GM19397 (cell line): Measurements from ENCODE around the gene PLEKHA1.

Experiments
- ATAC-seq: cut with Tn5 transposase; IDR thresholded peaks from one replicate; pipeline ENCODE4 v1.9.1; 2021; ENCODE audit warnings: mild to moderate bottlenecking, moderate library complexity; ENCODE audit not compliant: unreplicated experiment

PLEKHA1 gene

DNA sequence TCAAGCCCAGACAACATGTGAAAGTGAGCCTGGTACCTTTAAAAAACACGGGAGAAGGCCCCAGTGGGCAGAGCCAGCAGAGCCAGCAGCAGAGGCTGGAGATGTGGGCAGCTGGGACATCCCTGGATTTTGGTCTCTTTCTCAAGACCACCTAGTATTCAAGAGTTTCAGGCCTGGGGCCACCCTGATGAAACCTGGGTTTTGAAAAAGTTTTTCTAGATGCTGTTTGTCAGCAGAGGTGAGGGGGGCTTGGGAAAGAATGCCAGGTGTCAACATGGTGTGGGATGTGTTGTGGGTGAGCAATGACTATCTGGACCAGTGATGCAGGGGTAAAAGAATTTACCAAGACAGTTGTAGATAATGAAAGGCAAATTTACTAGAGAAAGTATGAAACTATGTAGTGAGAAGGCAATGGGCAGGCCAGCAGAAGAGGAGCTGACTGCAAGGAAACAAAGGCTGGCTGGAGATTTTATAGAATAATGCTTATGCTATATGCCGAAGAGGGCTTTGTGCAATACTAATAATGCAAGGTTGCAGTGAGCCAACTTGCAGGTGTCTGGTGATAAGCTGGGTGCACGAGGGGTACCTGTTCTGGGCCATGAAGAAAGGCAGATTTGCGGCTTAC lies 28.1 kb upstream of the PLEKHA1 start:
- ATAC-seq: no peak

DNA sequence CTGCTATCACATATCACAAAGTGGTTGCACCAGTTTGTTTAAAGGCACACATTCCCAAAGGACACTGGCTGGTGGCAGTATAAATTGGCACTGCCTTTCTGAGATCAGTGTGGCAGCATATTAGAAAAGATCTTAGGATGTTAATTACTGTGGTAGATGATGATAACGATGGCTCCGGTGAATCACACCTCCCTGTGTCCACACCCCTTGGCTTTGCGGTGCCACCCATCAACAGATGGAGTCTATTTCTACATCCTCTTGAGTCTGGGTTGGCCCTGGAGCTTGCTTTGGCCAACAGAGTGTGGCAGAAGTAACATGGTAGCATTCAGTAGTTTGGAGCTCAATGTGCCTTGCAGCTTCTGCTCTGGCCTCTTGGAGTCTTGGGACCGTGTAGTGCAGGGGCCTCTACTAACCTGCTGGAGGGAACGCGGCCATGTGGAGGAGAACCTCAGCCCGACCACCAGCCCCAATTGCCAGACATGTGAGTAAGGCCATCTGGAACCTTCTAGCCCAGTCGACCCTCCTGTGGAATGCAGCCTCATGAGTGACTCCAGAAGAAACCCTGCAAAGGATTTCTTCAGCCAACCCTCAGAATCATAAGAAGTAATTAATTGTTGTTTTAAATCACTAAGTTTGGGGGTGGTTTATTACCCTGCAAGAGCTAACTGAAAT lies 27.2 kb upstream of the PLEKHA1 start:
- ATAC-seq: no peak

DNA sequence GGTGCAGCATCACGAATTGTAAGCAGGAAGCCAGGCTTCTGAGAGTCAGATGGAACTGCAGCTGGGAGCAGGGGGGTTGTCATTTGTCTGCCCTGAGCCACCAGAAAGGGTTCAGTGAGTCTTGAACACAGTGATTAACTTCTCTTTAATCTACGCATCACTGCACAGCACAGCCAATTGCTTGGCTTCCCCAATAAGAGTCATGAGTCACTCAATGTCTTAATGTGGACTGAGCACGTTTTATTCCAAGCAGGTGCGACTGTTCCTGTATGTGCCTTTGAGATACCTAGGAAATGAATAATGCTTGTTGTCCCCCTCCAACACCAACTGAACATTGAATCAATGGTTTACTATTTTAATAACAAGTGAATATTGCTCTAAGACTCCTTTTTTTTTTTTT lies 26.0 kb upstream of the PLEKHA1 start:
- no peak for ATAC-seq

DNA sequence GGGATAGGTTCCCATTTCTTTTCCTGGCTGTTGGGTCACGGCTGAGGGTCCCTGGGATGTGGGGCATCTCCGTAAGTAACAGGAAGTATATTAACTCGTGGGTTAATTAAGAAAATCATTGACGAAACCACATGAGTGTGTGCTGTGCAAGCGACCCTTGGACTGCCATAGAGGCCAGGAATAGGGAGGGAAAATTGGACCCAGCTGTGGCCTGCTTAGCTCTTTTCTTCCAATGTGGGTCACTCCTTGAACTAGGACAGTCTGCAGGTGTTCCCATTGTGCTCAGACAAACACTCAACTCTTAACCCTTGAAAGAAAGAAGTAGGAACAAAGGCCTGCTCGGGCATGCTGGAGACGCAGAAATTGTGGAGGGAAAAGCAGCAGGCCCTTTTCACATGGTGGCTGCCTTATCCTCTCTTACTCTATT lies 25.6 kb upstream of the PLEKHA1 start:
- no peak for ATAC-seq

DNA sequence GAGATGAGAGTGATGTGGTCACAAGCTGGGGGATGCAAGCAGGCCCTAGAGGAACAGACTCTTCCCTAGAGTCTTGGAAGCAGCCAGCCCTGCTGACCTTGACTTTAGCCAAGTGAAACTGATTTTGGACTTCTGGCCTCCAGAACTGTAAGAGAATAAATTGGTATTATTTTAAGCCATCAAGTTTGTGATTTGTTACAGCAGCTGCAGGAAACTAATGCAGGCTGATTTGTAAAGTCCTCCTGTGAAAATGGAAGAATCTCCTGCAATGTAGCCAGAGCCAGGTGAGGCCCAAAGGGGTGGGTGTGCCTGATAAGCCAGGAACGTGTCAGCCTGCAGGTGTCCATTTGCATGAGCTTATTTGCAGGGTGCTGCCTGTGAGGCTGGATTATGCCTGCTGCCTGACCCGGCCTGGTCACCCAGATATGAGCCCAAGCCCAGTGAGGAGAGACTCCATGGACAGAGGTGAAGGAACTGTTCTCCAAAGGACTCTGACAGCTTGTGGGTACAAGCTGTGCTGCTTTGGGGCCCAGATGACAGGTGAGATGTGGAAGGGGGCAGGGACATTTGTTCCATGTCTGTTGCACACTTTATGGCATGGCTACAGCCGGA lies 24.6 kb upstream of the PLEKHA1 start:
- no peak for ATAC-seq

DNA sequence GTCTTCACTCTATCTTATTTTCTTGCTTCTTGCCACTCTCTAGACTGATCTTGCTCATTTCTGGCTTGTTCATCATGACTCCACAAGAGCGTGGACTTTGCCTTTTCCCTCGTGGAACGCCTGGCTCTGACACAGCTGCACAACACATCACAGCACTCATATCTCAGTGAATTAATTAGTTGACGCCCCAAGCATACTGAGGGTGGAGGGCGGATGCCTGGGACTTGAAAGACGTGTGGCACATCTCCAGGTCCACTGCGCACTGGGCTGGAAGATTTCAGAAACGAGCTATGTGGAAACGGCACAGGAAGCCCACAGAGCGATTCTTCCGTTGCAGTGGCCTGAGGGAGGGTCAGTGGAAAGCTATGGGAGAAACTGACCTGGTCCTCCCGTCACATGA lies 23.6 kb upstream of the PLEKHA1 start:
- ATAC-seq: no peak

DNA sequence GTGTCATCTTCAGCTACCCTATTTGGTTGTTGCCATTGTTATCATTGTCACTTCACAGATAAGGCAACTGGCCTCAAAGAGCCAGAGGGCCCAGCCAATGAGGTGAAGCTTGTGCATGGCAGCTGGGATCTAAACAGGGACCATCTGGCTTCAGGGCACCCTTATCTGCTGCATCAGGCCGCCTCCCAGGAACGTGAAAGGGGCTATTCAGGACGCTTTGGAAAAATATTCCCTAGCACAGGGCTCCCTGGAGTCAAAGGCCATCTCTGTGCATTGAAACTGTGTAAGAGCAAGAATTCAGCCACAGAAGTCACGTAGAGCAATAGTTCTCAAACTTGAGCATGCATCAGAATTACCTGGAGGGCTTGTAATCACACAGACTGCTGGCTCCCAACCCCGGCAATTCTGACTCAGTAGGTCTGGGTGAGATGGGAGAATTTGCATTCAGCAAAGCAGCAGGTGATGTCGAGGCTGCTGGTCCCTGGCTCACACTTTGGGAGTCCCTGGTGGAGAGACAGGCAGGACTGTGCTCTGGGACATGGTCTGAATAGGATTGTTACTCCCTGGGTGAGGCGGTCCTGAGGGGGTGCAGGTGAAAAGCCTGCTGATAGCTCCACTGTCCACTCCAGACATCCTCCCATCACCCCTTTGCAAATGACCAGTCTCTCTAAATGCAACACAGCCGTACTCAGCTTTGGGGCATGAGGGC lies 21.5 kb upstream of the PLEKHA1 start:
- ATAC-seq: no peak

DNA sequence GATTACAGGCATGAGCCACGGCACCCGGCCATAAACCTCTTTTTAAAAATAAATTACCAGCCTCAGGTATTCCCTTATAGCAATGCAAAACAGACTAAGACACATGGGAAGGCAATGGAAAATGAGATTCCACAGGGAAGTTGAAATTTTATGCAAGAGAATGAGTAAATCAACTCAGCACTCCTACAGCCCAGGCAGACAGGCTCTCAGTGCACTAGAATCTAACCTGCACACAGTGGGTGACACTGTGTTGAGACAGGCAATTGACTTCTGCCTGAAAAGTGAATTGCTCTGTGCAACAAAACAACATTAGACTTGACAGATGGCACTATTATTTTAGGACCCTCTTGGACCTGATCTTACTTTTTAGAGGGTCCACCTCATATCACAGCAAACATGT lies 20.1 kb upstream of the PLEKHA1 start:
- no peak for ATAC-seq

DNA sequence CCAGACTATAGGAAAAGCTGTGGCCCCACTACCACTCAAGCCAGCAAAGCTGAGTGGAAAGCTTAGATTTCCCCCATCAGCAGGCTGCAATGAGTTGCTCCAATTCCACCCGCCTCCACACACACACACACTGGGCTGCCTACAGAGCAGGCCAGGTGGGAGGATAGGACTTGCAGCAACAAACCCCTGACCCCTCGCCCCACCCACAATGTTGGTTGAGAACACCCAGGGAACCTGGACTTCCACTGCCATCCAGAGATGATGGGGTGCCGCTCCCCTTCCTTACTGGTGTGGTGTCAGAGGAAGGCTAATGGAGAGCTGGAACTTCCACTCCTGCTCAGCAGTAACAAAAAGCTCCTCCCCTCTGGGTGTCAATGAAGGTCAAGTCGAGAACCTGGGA lies 16.8 kb upstream of the PLEKHA1 start:
- no peak for ATAC-seq

DNA sequence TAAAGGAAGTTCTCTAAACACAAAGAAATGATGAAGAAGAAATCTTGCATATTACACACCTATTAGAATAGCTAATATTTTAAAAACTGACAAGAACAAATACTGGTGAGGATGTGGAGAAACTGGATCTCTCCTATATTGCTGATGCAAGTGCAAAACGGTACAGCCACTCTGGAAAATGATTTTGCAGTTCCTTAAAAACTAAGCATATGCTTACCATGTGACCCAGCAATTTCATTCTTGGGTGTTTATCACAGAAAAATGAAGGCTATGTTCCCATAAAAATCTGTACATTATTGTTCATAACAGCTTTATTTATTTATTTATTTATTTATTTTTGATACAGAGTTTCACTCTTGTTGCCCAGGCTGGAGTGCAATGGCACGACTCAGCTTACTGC lies 14.9 kb upstream of the PLEKHA1 start:
- no peak for ATAC-seq

DNA sequence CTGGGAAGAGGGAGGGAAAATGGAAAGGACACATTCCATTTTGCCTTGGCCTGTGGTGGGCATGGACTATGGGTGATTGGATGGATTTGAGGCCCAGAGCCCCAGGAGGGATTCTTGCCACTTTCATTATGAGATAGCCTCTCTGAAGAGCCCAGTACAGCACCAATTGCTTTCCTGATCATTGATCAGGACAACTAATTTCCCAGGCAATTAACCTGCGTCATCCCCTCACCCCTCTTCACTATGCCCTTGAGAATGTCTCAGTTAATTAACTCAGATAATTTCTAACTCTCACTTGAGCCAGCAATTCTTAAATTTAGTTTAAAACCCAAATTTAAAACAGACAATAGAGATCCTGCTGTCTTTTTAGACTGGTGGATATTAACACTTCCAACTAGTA lies 13.5 kb upstream of the PLEKHA1 start:
- ATAC-seq: no peak

DNA sequence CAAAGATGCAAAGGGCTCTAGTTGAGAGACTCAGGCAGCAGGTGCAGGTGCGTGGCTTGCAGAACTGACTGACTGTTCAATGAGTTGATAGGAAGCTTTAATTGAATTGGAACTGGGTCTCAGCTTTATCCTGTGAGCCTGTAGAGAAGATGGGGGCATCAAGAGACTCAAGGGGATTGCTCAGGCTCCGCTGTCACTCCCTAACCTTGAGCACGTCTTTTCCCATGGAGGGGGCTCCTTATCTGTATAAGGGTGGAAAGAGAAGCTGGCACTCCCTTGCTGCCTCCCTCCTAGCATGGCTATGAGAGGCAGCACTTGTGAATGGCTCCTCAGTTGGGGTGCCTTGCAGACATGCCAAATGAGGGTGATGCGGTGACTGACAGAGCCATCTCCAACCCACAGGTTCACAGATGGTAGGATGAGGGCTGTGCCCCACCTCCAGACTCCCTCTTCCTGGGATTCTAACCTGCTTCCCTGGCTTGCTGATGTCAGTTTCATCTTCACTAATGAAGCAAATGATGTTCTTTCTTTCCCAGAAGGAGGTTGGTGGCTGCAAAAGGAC lies 12.4 kb upstream of the PLEKHA1 start:
- ATAC-seq: no peak

DNA sequence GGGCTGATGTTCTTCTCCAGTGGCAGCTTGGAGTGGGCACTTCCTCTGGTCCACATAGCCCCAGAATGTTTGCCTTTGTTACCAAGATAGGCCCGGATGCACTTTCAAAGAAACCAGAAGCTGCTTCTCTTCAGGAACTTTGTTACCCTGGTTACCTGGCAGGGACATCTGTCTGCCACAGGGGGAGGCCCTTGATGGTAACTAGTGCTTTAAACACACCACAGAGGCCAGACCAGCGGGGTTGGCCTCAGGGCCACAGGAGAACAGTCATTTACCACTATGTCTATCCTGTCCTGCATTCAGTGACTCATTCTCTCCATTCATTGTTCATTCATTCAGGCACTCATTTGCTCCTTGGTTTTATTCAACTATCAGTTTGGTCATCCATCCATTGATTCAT lies 11.9 kb upstream of the PLEKHA1 start:
- ATAC-seq: no peak

DNA sequence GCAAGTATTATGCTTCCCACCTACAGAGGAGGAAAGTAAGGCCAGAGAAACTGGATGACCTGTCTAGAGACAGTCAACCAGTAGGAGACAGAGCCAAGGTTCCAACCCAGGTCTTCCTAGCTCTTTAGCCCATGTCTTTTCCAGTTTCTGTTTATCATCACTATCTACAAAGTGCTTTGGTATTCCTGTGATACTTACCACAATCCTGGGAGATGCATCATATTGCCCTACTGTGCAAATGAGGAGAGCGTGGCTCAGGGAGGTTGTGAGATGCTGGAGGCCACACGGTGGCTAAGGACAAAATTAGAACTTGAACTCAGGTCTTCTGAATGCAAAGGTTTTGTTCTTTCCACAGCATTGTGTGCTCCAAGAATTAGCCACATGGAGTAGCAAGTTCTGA lies 11.2 kb upstream of the PLEKHA1 start:
- no peak for ATAC-seq

DNA sequence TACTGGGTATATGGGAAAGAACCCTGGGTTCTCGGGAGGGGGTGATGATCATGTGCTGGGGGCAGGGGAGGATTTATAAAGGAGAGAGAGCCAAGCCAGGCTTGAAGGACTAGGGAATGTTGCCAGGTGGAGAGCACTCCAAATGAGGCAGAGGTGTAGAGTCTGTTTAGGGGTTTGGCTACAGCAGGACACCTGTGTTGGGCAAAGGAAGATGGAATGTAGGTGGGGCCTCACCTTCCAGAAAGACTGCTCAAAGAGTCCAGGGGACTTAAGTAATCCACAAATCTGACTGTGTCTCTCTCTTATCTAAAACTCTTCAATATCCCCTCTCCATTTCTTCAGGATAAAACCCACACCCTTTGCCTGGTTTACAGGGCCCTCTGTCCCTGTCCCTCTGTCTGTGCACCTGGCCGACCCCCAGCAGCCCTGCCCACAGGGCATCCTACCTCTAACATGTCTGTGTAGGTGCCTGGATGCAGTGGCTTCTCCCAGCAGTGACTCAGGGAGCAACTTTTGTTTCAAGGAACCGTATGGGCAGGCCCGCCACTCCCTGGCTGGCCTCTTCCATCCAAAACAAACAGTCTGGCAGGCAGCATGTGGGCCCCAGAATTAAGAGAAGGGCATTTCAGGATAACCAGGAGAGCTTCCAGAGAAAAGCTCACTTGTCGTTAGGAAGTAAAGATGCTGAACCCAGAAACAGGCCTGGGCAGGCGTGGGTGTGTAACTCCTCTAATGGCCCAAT lies 10.6 kb upstream of the PLEKHA1 start:
- no peak for ATAC-seq

DNA sequence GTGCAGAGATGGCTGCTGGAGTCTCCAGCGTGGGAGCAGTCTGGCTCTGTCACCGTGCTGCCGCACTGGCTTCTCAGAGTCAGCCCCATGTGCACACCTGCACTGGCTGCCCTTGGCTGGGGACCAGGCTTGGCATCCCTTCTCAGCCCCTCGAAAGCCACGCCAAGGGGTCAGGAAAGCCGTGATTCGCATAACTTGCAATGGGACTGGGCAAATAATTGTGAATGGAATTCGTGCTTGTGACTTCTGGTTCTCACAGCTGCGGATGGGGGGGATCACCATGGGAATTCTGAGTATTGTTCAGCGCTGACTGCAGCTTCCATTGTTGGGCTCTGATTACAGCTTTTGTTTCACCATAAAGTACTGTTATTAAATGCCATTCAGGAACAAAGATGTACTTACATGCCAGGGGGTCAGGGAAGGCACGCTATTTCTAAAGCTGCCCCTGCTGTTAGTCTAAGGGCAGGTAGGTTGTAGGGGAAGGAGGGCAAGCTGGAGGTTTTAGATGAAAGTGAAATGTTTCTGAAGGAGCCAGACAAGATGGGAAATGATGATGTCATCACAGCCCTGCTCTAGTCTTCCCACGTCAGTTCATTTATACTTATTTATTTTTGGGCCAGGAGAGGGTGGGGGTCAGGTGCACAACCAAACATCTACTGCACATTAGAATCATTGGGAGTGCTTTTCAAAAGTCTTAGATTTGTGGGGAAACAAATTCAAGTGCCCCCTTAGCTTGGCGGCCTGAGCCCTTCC lies 5.8 kb upstream of the PLEKHA1 start:
- no peak for ATAC-seq

DNA sequence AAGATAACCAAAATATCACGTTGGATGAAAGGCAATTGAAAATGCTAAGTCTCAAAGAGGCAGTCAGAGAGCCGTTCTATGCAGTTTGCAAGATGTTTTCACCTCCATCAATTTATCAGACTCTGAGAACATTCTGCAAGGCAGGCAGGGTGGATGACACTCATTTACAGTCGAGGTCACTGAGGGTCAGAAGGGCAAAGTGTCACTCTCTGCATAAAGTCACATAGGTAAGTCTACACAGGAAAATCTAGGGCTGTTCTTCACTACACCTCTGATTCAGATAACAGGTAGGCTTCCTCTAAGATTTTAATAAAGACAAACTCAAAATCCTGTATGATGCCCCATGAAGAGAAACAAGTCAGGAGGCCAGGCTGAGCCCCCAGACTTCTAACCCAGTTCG lies 1.4 kb upstream of the PLEKHA1 start:
- ATAC-seq: no peak

DNA sequence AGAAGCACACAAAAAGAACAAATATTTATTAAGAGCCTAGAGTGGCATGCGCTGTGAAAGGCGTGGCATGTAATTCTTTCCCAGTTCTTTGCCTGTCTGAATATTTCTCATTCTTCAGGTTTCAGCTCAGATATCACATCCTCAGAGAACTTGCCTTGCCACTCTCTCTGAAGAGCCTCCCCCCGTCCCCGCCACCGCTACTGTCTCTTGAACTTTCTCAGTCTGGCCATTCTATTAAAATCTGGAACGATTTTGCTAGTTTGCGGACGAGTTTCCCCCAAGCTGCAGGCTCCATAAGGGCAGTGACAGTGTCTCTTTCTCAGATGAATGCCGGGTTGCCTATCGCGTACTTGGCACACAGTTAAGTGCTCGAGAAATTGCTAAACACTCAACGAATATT lies 787 bp upstream of the PLEKHA1 start:
- ATAC-seq: no peak

DNA sequence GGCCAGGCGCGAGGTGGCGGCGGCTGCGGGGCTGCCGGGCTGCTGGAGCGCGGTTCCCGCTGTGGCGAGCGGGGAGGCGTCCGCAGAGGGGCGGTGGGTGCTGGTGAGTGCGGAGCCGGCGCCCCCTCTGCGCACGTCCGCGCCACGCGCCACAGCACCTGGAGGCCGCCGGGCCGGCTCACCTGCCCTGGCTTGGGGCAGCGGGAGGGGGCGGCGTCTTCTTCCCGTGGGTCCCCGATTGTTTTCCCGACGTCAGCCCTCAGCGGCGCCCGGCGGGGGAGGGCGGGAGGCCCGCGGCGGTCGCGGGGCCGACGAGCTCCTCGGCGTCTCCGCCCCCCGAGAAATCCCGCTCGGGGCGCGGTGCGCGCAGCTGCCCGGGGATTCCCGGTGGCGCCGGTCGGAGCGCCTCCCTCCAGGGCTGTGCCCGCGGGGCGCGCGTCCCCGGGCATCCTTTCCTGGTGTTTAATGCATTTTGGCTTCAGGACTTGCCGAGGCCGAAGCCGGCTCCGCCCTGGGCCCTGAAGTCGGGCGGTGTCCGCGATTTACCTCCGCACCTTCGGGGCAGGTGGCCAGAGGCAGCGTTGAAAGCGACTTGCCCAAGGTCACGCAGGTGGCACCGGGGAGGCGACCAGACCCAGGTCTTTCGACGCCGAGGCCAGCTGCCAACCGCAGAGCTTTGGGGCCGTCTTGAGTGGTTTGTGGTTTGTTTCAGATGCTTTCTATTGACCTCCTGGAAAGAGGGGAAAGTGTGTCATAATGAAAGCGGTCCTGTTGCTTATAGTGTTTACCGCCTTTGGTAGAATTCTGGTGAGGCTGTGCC lies 561 bp downstream of the PLEKHA1 start:
- ATAC-seq: peak; percentile 34
